ENCODE measurements around the gene OR4D11. TPM values are rescaled to one million over a fixed set of nuclear protein-coding genes. Genes with fewer than 3 reads are reported as not detected.

OR4D11 gene
- 0.16 TPM in 1 of 2 replicates, not detected in the other for total RNA-seq

GRCh38 chr11:59503276-59503675, at the start of gene OR4D11:
OR4D11 (plus strand) TSS chr11:59503576; CDS start chr11:59503576, 0 bp downstream.

DNA sequence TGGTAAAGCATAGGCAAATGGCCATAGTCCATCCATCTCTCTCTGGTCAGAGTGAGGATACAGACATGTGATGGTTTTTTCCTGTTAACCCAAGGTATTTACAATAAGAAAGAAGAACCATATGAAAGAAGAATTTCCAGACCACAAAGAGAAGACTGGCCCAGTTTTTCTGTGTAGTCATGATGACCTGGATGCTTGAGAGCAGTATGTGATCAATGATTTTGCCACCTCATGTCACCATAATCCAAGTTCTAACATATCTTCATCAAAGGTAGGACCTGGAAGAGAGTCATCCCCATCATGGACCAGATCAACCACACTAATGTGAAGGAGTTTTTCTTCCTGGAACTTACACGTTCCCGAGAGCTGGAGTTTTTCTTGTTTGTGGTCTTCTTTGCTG, 46.7 kb upstream of the OR4D11 start, which contains the start of gene OR4D6:
OR4D6 (plus strand) TSS at position 301 of the 400 bp plus-strand sequence; CDS start at position 301, 0 bp downstream.

DNA sequence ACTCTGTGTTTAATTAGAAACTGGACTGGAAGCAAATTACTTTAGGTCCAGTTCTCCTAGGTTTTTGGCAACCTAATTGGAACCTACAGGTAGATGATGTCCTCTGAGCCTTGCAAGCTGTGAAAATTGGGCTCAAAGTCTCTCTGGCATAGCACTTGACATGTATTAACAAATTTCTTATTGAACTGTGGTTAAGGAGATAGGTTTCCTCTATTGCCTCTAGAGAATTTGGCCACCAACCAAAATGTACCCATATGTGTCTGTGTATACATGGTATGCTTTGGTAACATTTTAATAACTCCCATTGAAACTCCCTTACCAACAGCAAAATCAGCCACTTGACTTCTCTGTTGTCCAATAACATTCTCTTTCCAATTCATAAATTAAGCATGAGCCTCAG, 30.4 kb upstream of the OR4D11 start, which contains the start of gene OR4D10:
OR4D10 (plus strand) TSS at position 301 of the 400 bp plus-strand sequence. CDS start 4,115 bp downstream, outside the sequence.

GRCh38 chr11:59510941-59511589, 7.7 kb downstream of the OR4D11 start, which contains the start of gene OR4D9:
OR4D9 (plus strand) TSS chr11:59511539; CDS start chr11:59514913, 3,374 bp downstream.

Other genes starting within 250 kb of the OR4D11 start
- not detected in 2 replicates for gene OR5AN1, start 144.7 kb upstream of the OR4D11 start, total RNA-seq
- gene OR5A2, start 77.2 kb upstream of the OR4D11 start, total RNA-seq: not detected in 2 replicates
- gene OR5A1, start 67.1 kb upstream of the OR4D11 start, total RNA-seq: not detected in 2 replicates
- not detected in 2 replicates for gene OR4D6, start 46.6 kb upstream of the OR4D11 start, total RNA-seq
- not detected in 2 replicates for gene OR4D10, start 30.3 kb upstream of the OR4D11 start, total RNA-seq
- gene OR4D9, start 8.0 kb downstream of the OR4D11 start, total RNA-seq: not detected in 2 replicates
- 28.4 and 30.3 TPM in 2 replicates for gene OSBP, start 112.2 kb downstream of the OR4D11 start, total RNA-seq
- gene PATL1, start 165.5 kb downstream of the OR4D11 start, total RNA-seq: 15.6 and 15.8 TPM in 2 replicates
- gene OR10V1, start 210.3 kb downstream of the OR4D11 start, total RNA-seq: not detected in 2 replicates